Measurements from ENCODE around the gene OCA2.

- TF ChIP-seq POLR2A (IDR thresholded peaks at IDR 0.05), result no peak
- no peak for TF ChIP-seq CTCF (IDR thresholded peaks at IDR 0.05)
These were observed 80.6 kb downstream of the OCA2 start for GRCh38 chr15:28018291-28019044.
